HG03045 (cell line): Measurements from ENCODE around the gene CIITA.

Experiments
- ATAC-seq: cut with Tn5 transposase; IDR thresholded peaks from one replicate; pipeline ENCODE4 v1.9.1; 2021; ENCODE audit warnings: mild to moderate bottlenecking, moderate library complexity; ENCODE audit not compliant: unreplicated experiment

CIITA gene

DNA sequence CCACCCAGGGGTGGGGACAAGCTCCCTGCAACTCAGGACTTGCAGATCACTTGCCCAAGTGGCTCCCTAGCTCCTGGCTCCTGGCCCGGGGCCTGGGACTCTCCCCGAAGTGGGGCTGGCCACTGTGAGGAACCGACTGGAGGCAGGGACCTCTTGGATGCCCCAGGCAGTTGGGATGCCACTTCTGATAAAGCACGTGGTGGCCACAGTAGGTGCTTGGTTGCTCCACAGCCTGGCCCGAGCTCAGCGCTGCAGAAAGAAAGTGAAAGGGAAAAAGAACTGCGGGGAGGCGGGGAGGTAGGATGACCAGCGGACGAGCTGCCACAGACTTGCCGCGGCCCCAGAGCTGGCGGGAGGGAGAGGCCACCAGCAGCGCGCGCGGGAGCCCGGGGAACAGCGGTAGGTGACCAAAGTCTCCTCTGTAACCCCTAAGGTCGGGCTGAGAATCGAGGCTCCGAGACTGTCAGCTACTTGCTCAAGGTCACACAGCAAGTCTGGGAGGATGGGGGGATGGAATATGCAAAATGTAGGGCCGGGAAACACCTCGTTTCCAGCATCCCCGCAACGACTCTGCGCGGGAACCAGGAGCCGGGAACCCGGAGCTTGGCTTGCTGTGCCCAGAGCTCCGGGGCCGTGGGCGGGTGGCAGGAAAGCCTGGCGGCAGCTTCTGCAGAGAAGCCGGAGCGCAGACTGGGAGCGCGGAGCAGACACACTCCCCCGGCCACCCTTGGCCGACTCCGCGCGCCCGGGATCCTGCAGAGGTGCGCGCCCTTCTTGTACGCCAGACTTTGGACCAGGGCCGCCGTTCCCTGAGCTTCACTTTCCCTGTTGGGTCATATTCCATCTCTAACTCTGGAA, 1.9 kb downstream of the CIITA start:
- no peak for ATAC-seq

DNA sequence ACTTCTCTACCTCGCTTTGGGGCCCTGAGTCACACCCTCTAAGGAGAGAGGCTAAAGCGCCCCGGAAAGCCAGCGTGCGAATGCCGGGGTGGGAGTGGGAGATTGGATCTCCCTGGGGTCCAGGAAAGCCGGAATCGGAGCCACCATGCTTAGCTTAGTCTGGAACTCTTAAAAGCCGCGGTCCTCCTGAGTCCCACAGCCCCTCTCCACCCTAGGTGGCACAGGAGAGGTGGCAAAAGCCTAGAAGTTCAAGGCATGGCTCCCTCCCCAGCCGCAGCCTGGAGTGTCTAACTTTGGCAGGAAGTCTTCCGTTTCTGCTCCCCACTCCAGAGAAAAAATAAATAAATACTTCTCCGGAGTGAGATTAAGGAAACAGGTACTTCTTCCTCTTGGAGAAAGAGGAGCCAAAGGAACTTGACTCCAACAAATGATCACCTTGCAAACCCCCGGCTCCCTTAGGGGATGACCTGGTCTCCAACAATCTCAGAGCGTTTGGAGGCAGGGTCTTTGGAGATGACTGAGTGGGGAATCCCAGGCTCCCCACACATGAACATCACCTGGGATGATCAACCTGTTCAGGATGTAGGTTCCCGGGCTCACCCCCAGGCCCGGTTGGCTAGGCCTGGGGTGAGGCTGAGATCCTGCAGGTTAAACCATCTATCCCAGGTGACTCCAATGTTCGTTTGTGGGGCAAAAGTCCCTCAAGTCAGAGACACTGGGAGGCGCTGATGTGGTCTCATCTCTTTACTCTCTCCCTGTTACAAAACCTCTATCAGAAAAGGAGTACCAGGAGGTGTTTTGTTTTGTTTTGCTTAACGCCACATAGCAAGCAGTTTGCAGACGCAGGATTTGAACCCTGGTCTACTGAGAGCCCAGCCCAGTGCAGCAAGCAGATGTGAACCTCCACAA, 2.9 kb downstream of the CIITA start:
- ATAC-seq, result no peak

DNA sequence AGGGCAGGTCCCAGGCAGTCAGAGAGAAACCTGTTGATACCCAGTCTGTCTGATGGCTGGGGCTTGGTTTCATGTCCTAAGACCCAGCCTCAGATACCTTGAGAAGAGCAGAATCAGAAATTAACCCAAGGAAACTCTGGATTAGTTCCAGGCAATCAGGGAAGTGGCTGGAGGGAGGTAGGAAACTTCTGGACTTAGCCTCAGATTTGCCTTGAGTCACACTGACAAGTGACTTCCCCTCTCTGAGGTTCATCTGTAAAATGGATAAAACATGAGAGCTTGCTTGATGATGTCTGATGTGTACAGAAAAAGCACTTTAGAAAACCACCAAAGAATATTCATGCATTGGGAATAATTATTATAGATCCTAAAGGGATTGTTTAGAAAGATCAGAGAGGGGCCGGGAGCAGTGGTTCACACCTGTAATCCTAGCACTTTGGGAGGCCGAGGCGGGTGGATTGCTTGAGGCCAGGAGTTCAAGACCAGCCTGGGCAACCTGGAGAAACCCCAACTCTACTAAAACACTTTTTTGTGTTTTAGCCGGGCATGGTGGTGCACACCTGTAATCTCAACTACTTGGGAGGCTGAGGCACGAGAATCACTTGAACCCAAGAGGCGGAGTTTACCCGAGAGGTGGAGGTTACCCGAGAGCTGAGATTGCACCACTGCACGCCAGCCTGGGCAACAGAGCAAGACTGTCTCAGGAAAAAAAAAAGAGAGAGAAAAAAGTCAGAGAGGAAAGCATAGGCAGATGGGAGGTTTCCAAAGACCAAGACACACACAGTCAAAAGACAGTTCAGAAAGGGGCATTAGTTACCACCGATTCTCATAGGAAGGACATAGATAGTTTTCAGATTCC, 3.8 kb downstream of the CIITA start:
- no peak for ATAC-seq

DNA sequence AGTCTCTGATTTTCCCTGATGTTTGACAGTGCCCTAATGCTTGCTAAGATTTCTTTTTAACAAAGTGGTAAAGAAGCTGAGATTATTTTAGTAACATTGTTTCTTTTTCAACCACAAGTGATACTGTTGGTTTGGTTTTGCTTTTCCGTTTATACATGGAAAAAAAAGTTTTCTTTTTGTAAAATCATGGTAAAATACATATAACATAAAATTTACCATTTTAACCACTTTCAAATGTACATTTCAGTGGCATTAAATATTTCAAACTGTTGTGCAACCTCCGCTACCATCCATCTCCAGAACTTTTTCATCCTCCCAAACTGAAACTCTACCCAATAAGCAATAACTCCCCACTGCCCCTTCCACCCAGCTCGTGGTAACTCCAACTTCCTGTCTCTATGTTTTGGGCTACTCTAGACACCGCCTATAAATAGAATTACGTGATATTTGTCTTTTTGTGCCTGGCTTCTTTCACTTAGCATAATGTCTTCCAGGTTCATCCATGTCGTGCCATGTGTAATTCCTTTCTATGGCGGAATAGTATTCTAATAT, 4.6 kb downstream of the CIITA start:
- no peak for ATAC-seq

DNA sequence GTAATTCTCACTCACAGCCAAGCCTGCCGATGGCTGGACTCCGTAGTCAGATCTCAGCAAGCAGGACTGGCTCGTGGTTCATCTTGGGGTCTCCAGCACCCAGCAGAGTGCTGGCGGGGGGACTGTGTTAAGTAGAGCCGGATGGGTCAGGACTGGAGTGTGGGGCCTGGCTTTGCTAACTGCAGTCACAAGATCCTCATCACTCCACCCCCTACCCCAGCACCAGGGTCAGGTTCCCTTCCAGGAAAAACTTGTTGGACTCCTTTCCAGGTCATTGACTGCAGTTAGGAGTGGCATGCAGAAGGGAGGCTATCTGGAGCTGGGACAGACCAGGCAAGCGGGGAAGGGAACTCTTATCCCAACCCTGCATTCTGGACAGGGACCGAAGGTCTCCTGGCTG, 6.0 kb downstream of the CIITA start:
- ATAC-seq, result no peak

DNA sequence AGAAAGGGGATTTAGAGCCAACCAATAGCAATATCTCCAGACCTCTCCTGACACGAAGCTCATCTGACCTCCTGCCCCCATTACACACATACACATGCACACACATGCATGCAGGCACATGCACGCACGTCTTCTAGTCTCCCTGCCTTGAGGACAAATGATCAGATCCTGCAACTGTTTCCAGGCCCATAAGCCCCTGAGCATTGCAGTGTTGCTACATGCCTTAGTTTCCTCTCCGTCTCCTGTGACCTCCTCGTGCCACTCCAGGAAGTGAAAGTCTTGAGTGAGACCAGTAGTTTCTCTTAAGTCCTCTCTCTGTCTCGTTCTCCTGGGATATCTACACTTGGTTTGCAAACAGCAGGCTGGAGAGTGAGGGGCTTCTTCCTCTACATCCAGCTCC, 8.2 kb downstream of the CIITA start:
- no peak for ATAC-seq

DNA sequence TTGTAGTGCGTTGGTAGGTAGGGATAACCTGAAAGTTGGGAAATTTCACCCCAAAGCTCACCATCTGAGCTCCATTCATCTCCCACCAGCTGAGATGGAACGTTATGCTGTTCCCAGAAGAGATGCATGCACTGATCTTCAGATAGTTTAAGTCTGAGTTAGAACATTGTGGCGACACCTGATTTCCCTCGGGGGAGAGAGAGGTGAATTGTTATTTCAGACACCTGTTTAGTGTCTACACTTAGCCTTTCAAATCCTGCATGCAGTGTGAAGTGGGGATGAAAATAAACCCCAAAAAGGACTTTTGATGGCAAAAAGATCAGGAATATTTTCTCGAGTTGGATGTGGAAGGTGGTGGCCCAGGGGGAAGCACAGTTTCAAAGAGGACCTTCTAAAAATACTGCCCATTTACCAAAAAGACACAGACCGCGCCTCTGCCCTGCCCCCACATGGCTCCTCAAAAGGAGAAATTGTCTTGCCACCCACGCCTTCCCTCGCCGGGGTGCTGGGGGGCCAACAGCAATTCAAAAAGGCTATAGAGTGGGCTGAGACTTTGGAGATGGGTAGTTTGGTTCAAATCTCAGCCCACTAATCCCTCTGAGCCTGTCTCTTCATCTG, 11.4 kb downstream of the CIITA start:
- ATAC-seq, result no peak

DNA sequence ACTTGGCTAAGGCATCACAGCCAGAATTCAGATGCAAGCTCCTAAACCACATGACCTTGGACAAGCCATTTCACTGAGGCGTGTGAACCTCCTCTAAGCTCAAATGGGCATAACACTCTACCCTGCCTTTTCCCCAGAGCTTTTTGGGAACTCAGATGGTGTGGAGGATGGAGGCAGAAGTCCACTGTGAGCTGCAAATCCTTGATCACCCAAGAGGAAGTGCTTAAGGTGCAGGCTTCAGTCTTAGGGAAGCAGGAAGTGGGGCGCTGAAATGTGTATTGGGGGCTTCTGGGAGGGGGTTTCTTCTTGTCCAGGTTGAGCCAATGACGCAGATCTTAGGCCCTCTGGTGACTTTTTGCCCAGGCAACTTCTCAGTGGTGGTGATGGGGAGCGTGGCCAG, 12.9 kb downstream of the CIITA start:
- ATAC-seq, result no peak

DNA sequence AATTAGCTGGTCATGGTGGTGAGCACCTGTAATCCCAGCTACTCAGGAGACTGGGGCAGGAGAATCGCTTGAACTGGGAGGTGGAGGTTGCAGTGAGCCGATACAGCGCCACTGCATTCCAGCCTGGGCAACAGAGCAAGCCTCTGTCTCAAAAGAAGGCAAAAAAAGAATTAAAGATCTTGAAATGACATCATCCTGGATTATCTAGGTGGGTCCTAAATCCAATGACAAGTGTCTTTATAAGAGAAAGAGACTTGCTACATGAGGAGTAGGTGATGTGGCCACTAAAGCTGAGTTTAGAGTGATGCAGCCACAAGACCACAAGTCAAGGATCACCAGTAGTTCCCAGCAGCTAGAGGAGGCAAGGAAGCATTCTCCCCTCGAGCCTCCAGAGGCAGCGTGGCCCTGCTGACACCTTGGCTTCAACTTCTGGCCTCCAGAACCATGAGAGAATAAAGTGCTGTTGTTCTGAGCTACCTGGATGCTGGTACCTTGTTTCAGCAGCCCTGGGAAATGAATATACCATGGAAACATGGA, 15.8 kb downstream of the CIITA start:
- ATAC-seq, result no peak

DNA sequence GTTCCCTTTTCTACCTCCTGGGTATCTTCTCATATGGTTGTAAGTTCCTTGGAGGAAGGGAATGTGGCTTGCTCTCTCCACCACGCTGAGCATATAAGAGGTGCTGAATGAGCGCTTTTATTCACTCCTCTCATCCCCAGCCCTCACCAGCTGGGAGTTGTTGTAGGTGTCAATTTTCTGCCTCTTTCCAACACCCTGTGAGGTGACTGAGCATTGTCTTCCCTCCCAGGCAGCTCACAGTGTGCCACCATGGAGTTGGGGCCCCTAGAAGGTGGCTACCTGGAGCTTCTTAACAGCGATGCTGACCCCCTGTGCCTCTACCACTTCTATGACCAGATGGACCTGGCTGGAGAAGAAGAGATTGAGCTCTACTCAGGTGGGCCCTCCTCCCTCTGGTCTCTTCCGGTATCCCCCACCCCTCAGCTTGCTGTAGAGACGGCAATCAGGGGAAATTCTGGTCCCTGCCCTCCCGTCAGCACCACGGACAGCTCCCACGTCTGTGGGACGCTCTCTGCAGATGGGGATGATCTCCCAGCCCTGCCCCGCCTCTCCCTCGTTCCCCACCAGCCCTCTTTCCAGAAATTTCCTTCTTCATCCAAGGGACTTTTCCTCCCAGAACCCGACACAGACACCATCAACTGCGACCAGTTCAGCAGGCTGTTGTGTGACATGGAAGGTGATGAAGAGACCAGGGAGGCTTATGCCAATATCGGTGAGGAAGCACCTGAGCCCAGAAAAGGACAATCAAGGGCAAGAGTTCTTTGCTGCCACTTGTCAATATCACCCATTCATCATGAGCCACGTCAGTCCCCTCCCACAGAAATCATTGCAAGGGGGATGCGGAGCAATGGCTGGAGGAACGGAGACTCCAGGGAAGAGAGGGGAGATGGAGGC, 18.3 kb downstream of the CIITA start:
- no peak for ATAC-seq

DNA sequence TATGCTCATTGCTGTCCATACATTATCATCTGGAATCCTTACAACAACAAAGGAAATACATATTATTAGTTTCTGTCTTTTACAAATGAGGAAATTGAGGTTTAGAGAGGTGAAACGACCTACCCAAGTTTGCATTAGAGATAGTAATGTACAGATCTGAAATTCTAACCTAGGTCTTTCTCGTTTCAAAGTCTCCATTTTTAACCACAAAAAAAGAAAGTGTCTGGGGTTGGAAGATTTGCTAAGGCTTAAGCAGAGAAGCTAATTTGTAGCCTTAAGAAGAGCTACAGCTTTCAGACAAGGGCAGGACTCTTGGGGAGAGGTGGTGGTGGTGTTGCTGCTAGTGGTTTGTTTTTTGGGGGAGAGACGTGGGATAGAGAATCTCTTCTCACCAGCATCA, 19.2 kb downstream of the CIITA start:
- ATAC-seq, result no peak

DNA sequence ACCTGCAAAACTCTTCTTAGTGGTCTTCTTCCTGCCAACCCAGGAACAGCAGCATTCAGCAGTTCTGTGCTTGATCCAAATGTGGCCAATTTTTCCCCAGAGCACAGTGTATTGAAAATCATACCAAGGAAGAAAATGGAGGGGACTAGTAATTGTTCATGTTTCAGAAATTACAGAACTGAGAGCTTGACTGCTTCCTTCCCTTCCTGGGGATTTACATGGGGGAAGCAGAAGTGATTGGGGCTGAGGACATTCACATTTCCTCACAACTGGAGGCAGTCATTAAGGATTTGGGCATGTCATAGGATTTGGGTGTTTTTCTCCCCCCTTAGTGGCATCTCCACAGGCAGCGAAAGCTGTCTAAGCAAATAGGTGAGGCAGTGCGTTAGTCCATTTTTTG, 19.7 kb downstream of the CIITA start:
- ATAC-seq, result no peak

DNA sequence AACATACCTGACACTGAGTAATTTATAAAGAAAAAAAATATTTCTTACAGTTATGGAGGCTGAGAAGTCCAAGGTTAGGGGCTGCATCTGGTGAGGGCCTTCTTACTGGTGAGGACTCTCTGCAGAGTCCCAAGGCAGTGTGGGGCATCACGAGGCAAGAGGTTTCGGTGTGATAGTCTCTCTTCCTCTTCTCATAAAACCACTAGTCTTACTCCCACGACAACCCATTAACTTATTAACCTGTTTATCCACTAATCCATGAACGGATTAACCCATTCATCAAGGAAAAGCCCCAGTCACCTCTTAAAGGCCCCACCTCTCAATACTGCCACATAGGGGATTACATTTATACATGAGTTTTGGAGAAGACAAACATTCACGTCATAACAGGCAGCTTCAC, 20.1 kb downstream of the CIITA start:
- no peak for ATAC-seq

DNA sequence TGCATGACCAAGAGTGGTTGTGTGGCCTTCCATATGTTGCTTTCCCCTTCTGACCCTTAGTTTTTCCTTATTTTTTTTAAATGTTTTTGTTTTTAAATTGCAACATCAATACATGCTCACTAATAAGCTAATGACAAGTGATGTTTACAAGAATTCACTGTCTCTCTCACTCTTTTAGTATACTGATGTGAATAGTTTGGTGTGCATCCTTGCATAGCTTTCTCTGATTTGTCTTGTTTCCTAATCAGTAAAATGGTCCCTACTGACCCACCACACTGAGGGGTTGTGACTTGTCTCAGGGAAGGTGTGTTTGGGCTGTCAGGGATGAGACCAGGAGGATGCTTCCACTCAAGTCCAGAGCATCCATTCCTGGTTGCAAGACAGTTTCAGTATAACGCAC, 26.0 kb downstream of the CIITA start:
- no peak for ATAC-seq

DNA sequence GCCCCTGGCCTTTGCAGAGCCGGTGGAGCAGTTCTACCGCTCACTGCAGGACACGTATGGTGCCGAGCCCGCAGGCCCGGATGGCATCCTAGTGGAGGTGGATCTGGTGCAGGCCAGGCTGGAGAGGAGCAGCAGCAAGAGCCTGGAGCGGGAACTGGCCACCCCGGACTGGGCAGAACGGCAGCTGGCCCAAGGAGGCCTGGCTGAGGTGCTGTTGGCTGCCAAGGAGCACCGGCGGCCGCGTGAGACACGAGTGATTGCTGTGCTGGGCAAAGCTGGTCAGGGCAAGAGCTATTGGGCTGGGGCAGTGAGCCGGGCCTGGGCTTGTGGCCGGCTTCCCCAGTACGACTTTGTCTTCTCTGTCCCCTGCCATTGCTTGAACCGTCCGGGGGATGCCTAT, 29.5 kb downstream of the CIITA start:
- no peak for ATAC-seq

DNA sequence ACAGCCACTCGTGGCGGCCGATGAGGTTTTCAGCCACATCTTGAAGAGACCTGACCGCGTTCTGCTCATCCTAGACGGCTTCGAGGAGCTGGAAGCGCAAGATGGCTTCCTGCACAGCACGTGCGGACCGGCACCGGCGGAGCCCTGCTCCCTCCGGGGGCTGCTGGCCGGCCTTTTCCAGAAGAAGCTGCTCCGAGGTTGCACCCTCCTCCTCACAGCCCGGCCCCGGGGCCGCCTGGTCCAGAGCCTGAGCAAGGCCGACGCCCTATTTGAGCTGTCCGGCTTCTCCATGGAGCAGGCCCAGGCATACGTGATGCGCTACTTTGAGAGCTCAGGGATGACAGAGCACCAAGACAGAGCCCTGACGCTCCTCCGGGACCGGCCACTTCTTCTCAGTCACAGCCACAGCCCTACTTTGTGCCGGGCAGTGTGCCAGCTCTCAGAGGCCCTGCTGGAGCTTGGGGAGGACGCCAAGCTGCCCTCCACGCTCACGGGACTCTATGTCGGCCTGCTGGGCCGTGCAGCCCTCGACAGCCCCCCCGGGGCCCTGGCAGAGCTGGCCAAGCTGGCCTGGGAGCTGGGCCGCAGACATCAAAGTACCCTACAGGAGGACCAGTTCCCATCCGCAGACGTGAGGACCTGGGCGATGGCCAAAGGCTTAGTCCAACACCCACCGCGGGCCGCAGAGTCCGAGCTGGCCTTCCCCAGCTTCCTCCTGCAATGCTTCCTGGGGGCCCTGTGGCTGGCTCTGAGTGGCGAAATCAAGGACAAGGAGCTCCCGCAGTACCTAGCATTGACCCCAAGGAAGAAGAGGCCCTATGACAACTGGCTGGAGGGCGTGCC, 30.1 kb downstream of the CIITA start:
- ATAC-seq, result no peak

DNA sequence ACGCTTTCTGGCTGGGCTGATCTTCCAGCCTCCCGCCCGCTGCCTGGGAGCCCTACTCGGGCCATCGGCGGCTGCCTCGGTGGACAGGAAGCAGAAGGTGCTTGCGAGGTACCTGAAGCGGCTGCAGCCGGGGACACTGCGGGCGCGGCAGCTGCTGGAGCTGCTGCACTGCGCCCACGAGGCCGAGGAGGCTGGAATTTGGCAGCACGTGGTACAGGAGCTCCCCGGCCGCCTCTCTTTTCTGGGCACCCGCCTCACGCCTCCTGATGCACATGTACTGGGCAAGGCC, 30.7 kb downstream of the CIITA start:
- no peak for ATAC-seq

DNA sequence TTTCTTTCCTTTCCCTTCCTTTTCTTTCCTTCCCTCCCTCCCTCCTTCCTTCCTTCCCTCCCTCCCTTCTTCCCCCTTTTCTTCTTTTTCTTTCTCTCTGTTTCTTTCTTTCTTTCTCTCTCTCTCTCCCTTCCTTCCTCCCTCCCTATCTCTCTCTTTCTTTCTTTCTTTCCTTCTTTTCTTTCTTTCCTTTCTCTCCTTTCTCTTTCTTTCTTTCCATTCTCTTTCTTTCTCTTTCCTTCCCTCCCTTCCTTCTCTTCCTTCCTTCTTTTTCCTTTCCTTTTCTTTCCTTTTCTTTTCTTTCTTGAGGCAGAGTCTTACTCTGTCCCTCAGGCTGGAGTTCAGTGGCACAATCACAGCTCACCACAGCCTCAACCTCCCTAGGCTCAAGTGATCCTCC, 34.3 kb downstream of the CIITA start:
- ATAC-seq, result no peak
